HFFc6 (cell line): Measurements from ENCODE around the gene ATRN. TPM values are rescaled to one million over a fixed set of nuclear protein-coding genes. Genes with fewer than 3 reads are reported as not detected.

ENCODE experiments used
- DNase-seq: peaks from one replicate; pipeline ENCODE4 v3.0.0-alpha.2; 2018
- H3K27ac Mint-ChIP-seq: 2 replicates; pipeline ENCODE4 v1.8.0; 2020; ENCODE audit warnings: mild to moderate bottlenecking, mixed read lengths
- H3K27me3 Mint-ChIP-seq: 2 replicates; pipeline ENCODE4 v1.8.0; 2021; ENCODE audit warnings: mild to moderate bottlenecking, moderate library complexity, mixed read lengths; ENCODE audit not compliant: insufficient read depth
- H3K36me3 Mint-ChIP-seq: 2 replicates; pipeline ENCODE4 v1.8.0; 2021; ENCODE audit warnings: low read depth, mixed read lengths
- H3K4me1 Mint-ChIP-seq: 2 replicates; pipeline ENCODE4 v1.8.0; 2020; ENCODE audit warnings: low read depth, mixed read lengths
- H3K4me3 Mint-ChIP-seq: 2 replicates; pipeline ENCODE4 v1.8.0; 2020; ENCODE audit warnings: mild to moderate bottlenecking, moderate library complexity, mixed read lengths
- H3K9me3 Mint-ChIP-seq: 2 replicates; pipeline ENCODE4 v1.8.0; 2020; ENCODE audit warnings: mild to moderate bottlenecking, mixed read lengths
- CTCF ChIP-seq: fragments of 200-600 bp; sonication (generic); IDR thresholded peaks from 2 replicates; pipeline ENCODE4 v1.5.0; 2021; ENCODE audit warnings: antibody characterized with exemption, mild to moderate bottlenecking
- total RNA-seq, 6 experiments: library from RNA; stranded (reverse); fragmentation: NEBNext Ultra II Directional; extraction: Animal tissue kit (Norgen Biotek cat#: 25700); gene quantifications; 2 replicates in 1 of 6; 3 replicates in 5 of 6; pipeline ENCODE4 v1.2.3, GENCODE V29; 2021

ATRN gene
- total RNA-seq, 6 experiments from 2014 or later: 27.5 to 33.0 (median 29.6) TPM

DNA sequence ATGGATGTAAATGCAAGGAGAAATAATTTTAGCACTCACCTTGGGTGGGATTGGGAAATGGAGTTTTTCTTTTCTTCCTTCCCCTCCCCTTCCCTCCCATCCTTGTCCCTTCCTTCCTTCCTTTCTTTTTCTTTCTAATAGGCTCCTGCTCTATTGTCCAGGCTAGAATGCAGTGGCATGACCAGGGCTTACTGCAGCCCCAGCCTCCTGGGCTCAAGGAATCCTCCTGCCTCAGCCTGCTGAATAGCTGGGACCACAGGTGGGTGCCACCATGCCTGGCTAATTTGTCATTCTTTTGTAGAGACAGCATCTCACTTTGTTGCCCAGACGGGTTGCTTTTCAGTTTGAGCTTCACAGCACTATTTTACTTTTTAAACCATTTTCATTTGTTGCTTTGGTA is 21.5 kb upstream of the ATRN start:
- Mint-ChIP-seq H3K36me3 (no peaks in the 10 kb centered on the region), H3K4me1 (no peaks in the 10 kb centered on the region), H3K9me3 (no peaks in the 10 kb centered on the region), H3K27ac (no peak overlapping the region), H3K4me3 (no peak overlapping the region), H3K27me3 (peaks cover 35% of the 10 kb centered on the region)
- DNase-seq: no peak
- TF ChIP-seq CTCF: no peak

- Mint-ChIP-seq H3K36me3 (no peaks in the 10 kb centered on the region), H3K27ac (no peak overlapping the region), H3K4me3 (no peak overlapping the region), H3K27me3 (peaks cover 29% of the 10 kb centered on the region), H3K9me3 (no peaks in the 10 kb centered on the region), H3K4me1 (no peaks in the 10 kb centered on the region)
- no peak for DNase-seq
- no peak for TF ChIP-seq CTCF
These were observed 18.7 kb upstream of the ATRN start for GRCh38 chr20:3452136-3452535.

DNA sequence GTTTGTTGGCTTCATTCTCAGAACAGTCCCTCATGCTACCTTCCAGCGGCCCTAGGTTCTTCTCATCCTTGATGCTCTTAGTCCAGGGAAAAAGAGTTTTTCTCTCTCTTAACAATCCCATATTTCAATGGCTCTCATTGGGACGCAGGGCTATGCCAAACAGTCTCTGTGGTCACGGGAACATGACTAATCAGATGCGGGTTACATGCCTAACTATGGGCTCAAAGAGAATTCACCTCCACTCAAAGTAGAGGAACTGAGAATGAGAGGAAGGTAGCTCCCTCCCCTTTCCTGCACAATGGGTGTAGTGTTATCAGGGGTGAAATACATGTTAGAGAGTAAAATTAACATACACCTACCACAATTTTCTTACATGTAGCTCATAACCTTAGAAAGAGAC is 18.1 kb upstream of the ATRN start:
- Mint-ChIP-seq H3K4me1 (no peaks in the 10 kb centered on the region), H3K9me3 (no peaks in the 10 kb centered on the region), H3K27ac (no peak overlapping the region), H3K4me3 (no peak overlapping the region), H3K36me3 (no peaks in the 10 kb centered on the region), H3K27me3 (peaks cover 34% of the 10 kb centered on the region)
- TF ChIP-seq CTCF: no peak
- no peak for DNase-seq

DNA sequence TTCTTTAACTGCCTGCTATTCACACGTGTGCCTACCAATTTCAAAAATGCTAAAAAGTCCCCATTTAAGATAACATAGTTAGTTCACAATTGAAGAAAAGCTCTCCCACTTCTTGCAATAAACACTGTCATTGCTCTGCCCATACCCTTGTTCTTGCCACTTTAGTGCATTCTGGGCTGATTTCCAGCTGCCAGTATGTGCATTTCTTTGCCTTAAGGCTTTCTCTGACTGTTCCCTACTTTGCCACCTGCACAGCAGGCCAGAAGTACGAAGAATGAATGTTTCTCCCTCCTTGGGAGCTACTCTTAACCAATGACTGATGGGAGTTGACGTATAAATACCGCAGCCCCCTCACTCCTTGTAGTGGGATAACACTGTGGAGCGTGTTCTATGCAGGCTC is 16.0 kb upstream of the ATRN start:
- no peaks in the 10 kb centered on the region for H3K9me3 Mint-ChIP-seq
- no peak for DNase-seq
- H3K27me3 Mint-ChIP-seq: peaks cover 37% of the 10 kb centered on the region
- no peak overlapping the region for H3K27ac Mint-ChIP-seq
- H3K4me1 Mint-ChIP-seq: no peaks in the 10 kb centered on the region
- no peaks in the 10 kb centered on the region for H3K36me3 Mint-ChIP-seq
- TF ChIP-seq CTCF: no peak
- H3K4me3 Mint-ChIP-seq: no peak overlapping the region

DNA sequence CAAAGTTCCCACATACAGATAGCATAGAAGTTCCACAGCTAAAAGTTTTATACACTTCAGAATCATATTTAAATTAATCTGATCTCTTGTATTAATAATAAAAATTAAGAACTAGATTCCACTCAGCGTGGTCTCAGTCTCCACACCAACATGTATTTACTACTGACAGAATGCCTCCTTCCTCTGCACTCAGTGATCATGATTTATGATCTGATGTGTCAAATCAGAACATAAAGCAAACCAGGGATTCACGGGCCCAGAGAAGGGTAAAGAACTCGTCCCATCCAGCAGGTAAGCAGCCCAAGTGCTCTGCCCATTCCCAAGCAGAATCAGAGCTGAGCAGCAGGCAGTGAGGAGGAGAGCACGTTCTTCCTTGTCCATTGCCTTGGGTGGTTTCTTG is 14.2 kb upstream of the ATRN start:
- Mint-ChIP-seq H3K4me1 (peaks cover 7% of the 10 kb centered on the region), H3K27me3 (peaks cover 35% of the 10 kb centered on the region), H3K36me3 (no peaks in the 10 kb centered on the region), H3K9me3 (no peaks in the 10 kb centered on the region), H3K4me3 (no peak overlapping the region), H3K27ac (no peak overlapping the region)
- no peak for TF ChIP-seq CTCF
- DNase-seq: no peak

DNA sequence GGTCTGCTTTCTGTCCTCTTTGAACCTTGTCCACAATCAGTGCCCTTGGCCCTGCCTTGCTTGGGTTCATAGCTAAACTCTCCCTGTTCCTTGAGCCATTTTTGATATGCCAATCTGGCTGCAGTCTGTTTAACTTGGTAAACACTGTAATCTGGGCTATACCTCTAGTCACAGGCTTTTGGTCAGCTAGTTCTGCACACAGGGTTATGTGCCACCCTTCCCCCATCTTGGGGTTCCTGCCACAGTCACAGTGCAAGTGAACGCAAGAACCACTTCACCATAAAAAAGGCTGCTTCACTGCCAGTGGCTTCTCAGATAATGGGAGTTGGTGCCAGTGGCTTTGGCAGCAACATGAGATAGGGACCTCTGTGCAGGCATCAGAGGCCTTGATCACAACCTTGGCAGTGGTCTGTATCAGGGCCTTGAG is 10.9 kb upstream of the ATRN start:
- Mint-ChIP-seq H3K27ac (no peak overlapping the region), H3K4me1 (peaks cover 7% of the 10 kb centered on the region), H3K4me3 (no peak overlapping the region), H3K36me3 (no peaks in the 10 kb centered on the region), H3K9me3 (no peaks in the 10 kb centered on the region), H3K27me3 (peaks cover 19% of the 10 kb centered on the region)
- DNase-seq: no peak
- no peak for TF ChIP-seq CTCF
